SK-N-SH (cell line): ENCODE data around the gene ZNF544. TPM values are rescaled to one million over a fixed set of nuclear protein-coding genes. Genes with fewer than 3 reads are reported as not detected.

Experiments used
- CTCF ChIA-PET: fragments of 300-600, 350-600 bp; formaldehyde crosslinking; extraction: SDS; loops from one replicate; lab custom pipeline; 2021; lab: Yijun Ruan, JAX
- POLR2A ChIA-PET: fragments of 350-600 bp; sonication (Branson Sonifier 250); formaldehyde crosslinking; extraction: SDS; loops from one replicate; lab custom pipeline; 2020; ENCODE audit warnings: antibody characterized with exemption, inconsistent platforms; lab: Yijun Ruan, JAX
- DNase-seq: peaks from one replicate; pipeline ENCODE4 v3.0.0; 2012
- H2AFZ ChIP-seq: fragments of 200-600 bp; sonication (generic); 2 replicates; pipeline ENCODE4 v1.8.1; 2016; ENCODE audit warnings: antibody characterized with exemption, mild to moderate bottlenecking, low read depth
- H3F3A ChIP-seq: fragments of 200-600 bp; sonication (generic); replicated peaks from 2 replicates; pipeline ENCODE3; 2016; ENCODE audit warnings: antibody characterized with exemption, mild to moderate bottlenecking; ENCODE audit not compliant: insufficient read depth
- H3K27ac ChIP-seq, 2 experiments: fragments of 200-500 bp in 1 of 2; fragments of 200-600 bp in 1 of 2; sonication (Bioruptor generic) in 1 of 2; sonication (generic), shearing (Covaris generic) in 1 of 2; 2 replicates each; pipeline versions ENCODE4 v1.5.1 to v1.6.1; 2014 to 2016; ENCODE audit warnings: low read depth in 2 of 2, inconsistent platforms in 1 of 2, low read length in 1 of 2, mild to moderate bottlenecking in 1 of 2, mixed read lengths in 1 of 2
- H3K27me3 ChIP-seq: fragments of 200-600 bp; sonication (generic), shearing (Covaris generic); 2 replicates; pipeline ENCODE4 v1.6.1; 2016; ENCODE audit warnings: mixed run types; ENCODE audit not compliant: insufficient read depth
- H3K36me3 ChIP-seq, 2 experiments: fragments of 200-500 bp in 1 of 2; fragments of 200-600 bp in 1 of 2; sonication (Bioruptor generic) in 1 of 2; sonication (generic) in 1 of 2; replicated peaks in 1 of 2; 2 replicates each; pipeline versions ENCODE3 to v1.5.1; 2014 to 2016; ENCODE audit warnings: low read length in 1 of 2, mild to moderate bottlenecking in 1 of 2; ENCODE audit not compliant: insufficient read depth in 2 of 2, control insufficient read depth in 1 of 2
- H3K4me1 ChIP-seq, 2 experiments: fragments of 200-500 bp in 1 of 2; fragments of 200-600 bp in 1 of 2; sonication (Bioruptor generic) in 1 of 2; sonication (generic), shearing (Covaris generic) in 1 of 2; 2 replicates each; pipeline versions ENCODE4 v1.5.1 to v1.6.1; 2014 to 2016; ENCODE audit warnings: low read depth in 1 of 2, low read length in 1 of 2, mixed run types in 1 of 2; ENCODE audit not compliant: insufficient read depth in 2 of 2, control insufficient read depth in 1 of 2
- H3K4me2 ChIP-seq: fragments of 200-600 bp; sonication (generic), shearing (Covaris generic); 2 replicates; pipeline ENCODE4 v1.6.1; 2017; ENCODE audit warnings: mixed run types
- H3K4me3 ChIP-seq, 2 experiments: fragments of 200-500 bp in 1 of 2; fragments of 200-600 bp in 1 of 2; sonication (Bioruptor generic) in 1 of 2; sonication (generic), shearing (Covaris generic) in 1 of 2; 2 replicates each; pipeline versions ENCODE4 v1.5.1 to v1.8.1; 2014 to 2016; ENCODE audit warnings: low read depth in 2 of 2, inconsistent platforms in 1 of 2, low read length in 1 of 2, mild to moderate bottlenecking in 1 of 2, mixed read lengths in 1 of 2, moderate library complexity in 1 of 2
- H3K79me2 ChIP-seq: fragments of 200-600 bp; sonication (generic); 2 replicates; pipeline ENCODE4 v1.8.1; 2017; ENCODE audit warnings: mild to moderate bottlenecking; ENCODE audit not compliant: insufficient read depth
- H3K9ac ChIP-seq: fragments of 200-600 bp; sonication (generic); 2 replicates; pipeline ENCODE4 v1.6.1; 2017; ENCODE audit warnings: mixed run types
- H3K9me2 ChIP-seq: fragments of 200-600 bp; sonication (generic); 2 replicates; pipeline ENCODE4 v1.6.1; 2017; ENCODE audit warnings: mixed run types
- H3K9me3 ChIP-seq: fragments of 200-600 bp; sonication (generic); 2 replicates; pipeline ENCODE4 v1.6.1; 2017; ENCODE audit warnings: mixed run types, mild to moderate bottlenecking, moderate library complexity
- H4K20me1 ChIP-seq: fragments of 200-600 bp; sonication (generic); 2 replicates; pipeline ENCODE4 v1.6.1; 2017; ENCODE audit warnings: mild to moderate bottlenecking, mixed run types; ENCODE audit not compliant: insufficient read depth
- CHD2 ChIP-seq: fragments of 150-350 bp; IDR thresholded peaks from 2 replicates; pipeline ENCODE4 v1.6.1; 2018; ENCODE audit warnings: low read length; ENCODE audit not compliant: partially characterized antibody
- ELF1 ChIP-seq: IDR thresholded peaks from 2 replicates; pipeline ENCODE4 v1.4.0; 2012
- EP300 ChIP-seq, 2 experiments: IDR thresholded peaks; 2 replicates each; pipeline versions ENCODE4 v1.4.0 to v1.6.1; 2012; ENCODE audit warnings: borderline replicate concordance in 1 of 2, low read depth in 1 of 2, low read length in 1 of 2
- EZH2phosphoT487 ChIP-seq: fragments of 200-600 bp; sonication (generic); IDR thresholded peaks from 2 replicates; pipeline ENCODE4 v1.6.1; 2017; ENCODE audit warnings: low read depth, mixed run types, mild to moderate bottlenecking, antibody characterized with exemption, moderate library complexity, borderline replicate concordance
- FOXJ3 ChIP-seq: sonication (generic); formaldehyde crosslinking; IDR thresholded peaks from 2 replicates; pipeline ENCODE4 v1.5.1; 2020; ENCODE audit warnings: mild to moderate bottlenecking, missing genetic modification reagents
- GABPA ChIP-seq: IDR thresholded peaks from 2 replicates; pipeline ENCODE4 v1.4.0; 2012; ENCODE audit warnings: low read depth, mild to moderate bottlenecking
- GATA2 ChIP-seq: sonication (generic); formaldehyde crosslinking; IDR thresholded peaks from 2 replicates; pipeline ENCODE4 v1.5.0; 2020; ENCODE audit warnings: mild to moderate bottlenecking, missing genetic modification reagents
- POLR2AphosphoS5 ChIP-seq: IDR thresholded peaks from 2 replicates; pipeline ENCODE4 v1.6.1; 2012; ENCODE audit warnings: low read depth, low read length
- RAD21 ChIP-seq: IDR thresholded peaks from 2 replicates; pipeline ENCODE4 v1.6.1; 2012; ENCODE audit warnings: mild to moderate bottlenecking, low read length
- RCOR1 ChIP-seq: fragments of 150-350 bp; IDR thresholded peaks from 2 replicates; pipeline ENCODE4 v1.6.1; 2017; ENCODE audit warnings: antibody characterized with exemption, low read length
- RXRA ChIP-seq: IDR thresholded peaks from 2 replicates; pipeline ENCODE4 v1.4.0; 2012; ENCODE audit warnings: low read depth, mild to moderate bottlenecking, borderline replicate concordance
- SIN3A ChIP-seq: IDR thresholded peaks from 2 replicates; pipeline ENCODE4 v1.6.1; 2012; ENCODE audit warnings: low read depth, mild to moderate bottlenecking, low read length, moderate library complexity, borderline replicate concordance
- SMC3 ChIP-seq: IDR thresholded peaks from 2 replicates; pipeline ENCODE4 v1.6.1; 2012; ENCODE audit warnings: low read depth, low read length, improper control_type of control experiment
- WGBS: methylation state at CpG from one replicate; pipeline ENCODE4 v1.1.6; 2017; ENCODE audit warnings: low lambda C conversion rate; 5-methylcytosine and 5-hydroxymethylcytosine counted together
- polyA plus RNA-seq, 3 experiments: library from polyadenylated mRNA; depleted of rRNA; stranded (reverse); fragments of >200 nt; gene quantifications; 2 replicates each; pipeline ENCODE4 v1.2.3, GENCODE V29; 2012
- TF ChIP-seq, protein P1 (sequence below): IDR thresholded peaks from 2 replicates; pipeline ENCODE4 v1.4.0; 2012; ENCODE audit warnings: low read depth, borderline replicate concordance
- TF ChIP-seq, protein P2 (sequence below): fragments of 200-600 bp; sonication (generic); IDR thresholded peaks from 2 replicates; pipeline ENCODE4 v1.6.1; 2017; ENCODE audit warnings: antibody characterized with exemption, mild to moderate bottlenecking, moderate library complexity
- TF ChIP-seq, protein P3 (sequence below): IDR thresholded peaks from 2 replicates; pipeline ENCODE4 v1.4.0; 2012; ENCODE audit warnings: low read depth

ZNF544 gene
- polyA plus RNA-seq, 1 of the 3 experiments (the other 2 are of a cell fraction): 0.89 TPM

DNA sequence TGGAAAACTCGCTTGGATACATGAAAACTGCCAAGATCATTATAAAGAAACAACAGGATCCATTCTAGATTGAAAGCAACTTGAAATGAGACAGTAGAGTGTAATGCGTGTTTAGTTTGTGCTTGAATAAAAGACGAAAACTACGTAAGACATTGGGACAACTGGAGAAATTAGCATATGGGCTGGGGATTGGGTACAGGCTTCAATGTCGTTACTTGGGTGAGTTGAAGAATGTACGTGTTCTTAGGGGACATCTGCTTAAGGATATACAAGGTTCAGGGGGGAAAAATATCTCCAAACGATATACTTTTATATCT, 76.0 kb downstream of the ZNF544 start:
- CTCF ChIA-PET: interaction anchor here (2.0 kb wide), 1 partner anchor 215 kb away, joined by 4 read pairs; the partner anchor contains the start of gene ZBTB45
- H3F3A ChIP-seq: peaks cover 21% of the 10 kb centered on the region
- H3K79me2 ChIP-seq: peaks cover 37% of the 10 kb centered on the region
- H3K27me3 ChIP-seq: no peaks in the 10 kb centered on the region
- DNase-seq: no peak
- peaks cover 52 to 60% of the 10 kb centered on the region in 2 experiments for H3K36me3 ChIP-seq
- TF ChIP-seq GABPA (no peak), FOXJ3 (CRISPR knock-in tag) (no peak), RCOR1 (no peak), RAD21 (no peak), ELF1 (no peak), CHD2 (no peak), GATA2 (CRISPR knock-in tag) (no peak), SIN3A (no peak), POLR2AphosphoS5 (no peak), SMC3 (no peak), EP300 (IDR thresholded peaks at IDR 0.05; ENCODE audit: borderline replicate concordance in 1 of 2, low read depth in 1 of 2, low read length in 1 of 2) (no peak), RXRA (no peak), EZH2phosphoT487 (no peak)
- TF ChIP-seq, protein P1, sequence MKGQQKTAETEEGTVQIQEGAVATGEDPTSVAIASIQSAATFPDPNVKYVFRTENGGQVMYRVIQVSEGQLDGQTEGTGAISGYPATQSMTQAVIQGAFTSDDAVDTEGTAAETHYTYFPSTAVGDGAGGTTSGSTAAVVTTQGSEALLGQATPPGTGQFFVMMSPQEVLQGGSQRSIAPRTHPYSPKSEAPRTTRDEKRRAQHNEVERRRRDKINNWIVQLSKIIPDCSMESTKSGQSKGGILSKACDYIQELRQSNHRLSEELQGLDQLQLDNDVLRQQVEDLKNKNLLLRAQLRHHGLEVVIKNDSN: no peak
- TF ChIP-seq, protein P2, sequence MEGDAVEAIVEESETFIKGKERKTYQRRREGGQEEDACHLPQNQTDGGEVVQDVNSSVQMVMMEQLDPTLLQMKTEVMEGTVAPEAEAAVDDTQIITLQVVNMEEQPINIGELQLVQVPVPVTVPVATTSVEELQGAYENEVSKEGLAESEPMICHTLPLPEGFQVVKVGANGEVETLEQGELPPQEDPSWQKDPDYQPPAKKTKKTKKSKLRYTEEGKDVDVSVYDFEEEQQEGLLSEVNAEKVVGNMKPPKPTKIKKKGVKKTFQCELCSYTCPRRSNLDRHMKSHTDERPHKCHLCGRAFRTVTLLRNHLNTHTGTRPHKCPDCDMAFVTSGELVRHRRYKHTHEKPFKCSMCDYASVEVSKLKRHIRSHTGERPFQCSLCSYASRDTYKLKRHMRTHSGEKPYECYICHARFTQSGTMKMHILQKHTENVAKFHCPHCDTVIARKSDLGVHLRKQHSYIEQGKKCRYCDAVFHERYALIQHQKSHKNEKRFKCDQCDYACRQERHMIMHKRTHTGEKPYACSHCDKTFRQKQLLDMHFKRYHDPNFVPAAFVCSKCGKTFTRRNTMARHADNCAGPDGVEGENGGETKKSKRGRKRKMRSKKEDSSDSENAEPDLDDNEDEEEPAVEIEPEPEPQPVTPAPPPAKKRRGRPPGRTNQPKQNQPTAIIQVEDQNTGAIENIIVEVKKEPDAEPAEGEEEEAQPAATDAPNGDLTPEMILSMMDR: no peak
- TF ChIP-seq, protein P3, sequence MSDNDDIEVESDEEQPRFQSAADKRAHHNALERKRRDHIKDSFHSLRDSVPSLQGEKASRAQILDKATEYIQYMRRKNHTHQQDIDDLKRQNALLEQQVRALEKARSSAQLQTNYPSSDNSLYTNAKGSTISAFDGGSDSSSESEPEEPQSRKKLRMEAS: no peak
- H3K9me3 ChIP-seq: no peaks in the 10 kb centered on the region
- H2AFZ ChIP-seq: peak overlapping the region; percentile 85; the same call in 1 of the 2 replicates
- H3K9me2 ChIP-seq: no peaks in the 10 kb centered on the region
- H3K27ac ChIP-seq: peak overlapping the region; percentile 73 to 86
- H4K20me1 ChIP-seq: no peaks in the 10 kb centered on the region
- peaks cover 0 to 16% of the 10 kb centered on the region in 2 experiments; a peak in 2 of 4 replicates for H3K4me1 ChIP-seq
- H3K4me2 ChIP-seq: peak overlapping the region; percentile 54
- peak overlapping the region; percentile 1; the same call in 1 of the 2 replicates for H3K9ac ChIP-seq
- POLR2A ChIA-PET: interaction anchor here (0.6 to 2.2 kb wide), 2 partner anchors 13 to 22 kb away, joined by 6 to 12 read pairs; partner anchors contain the start of gene ZSCAN22
- H3K4me3 ChIP-seq: peak overlapping the region; percentile 79 to 97; a peak in 3 of 4 replicates
- 48% methylated on average over 7 of the region's 7 CpGs for WGBS
